B cell (primary cell): ENCODE results near the gene TSTD2.

Experiments used
- EZH2 ChIP-seq: IDR thresholded peaks from 2 replicates; pipeline ENCODE4 v1.6.1; 2012; ENCODE audit warnings: borderline replicate concordance, low read depth, mild to moderate bottlenecking, moderate library complexity, low read length; ENCODE audit not compliant: insufficient read depth, poor library complexity, severe bottlenecking
- TF ChIP-seq, protein P1 (sequence below): fragments of 200-600 bp; IDR thresholded peaks from one replicate; pipeline ENCODE4 v1.8.0; 2022; ENCODE audit warnings: antibody characterized with exemption, mild to moderate bottlenecking

DNA sequence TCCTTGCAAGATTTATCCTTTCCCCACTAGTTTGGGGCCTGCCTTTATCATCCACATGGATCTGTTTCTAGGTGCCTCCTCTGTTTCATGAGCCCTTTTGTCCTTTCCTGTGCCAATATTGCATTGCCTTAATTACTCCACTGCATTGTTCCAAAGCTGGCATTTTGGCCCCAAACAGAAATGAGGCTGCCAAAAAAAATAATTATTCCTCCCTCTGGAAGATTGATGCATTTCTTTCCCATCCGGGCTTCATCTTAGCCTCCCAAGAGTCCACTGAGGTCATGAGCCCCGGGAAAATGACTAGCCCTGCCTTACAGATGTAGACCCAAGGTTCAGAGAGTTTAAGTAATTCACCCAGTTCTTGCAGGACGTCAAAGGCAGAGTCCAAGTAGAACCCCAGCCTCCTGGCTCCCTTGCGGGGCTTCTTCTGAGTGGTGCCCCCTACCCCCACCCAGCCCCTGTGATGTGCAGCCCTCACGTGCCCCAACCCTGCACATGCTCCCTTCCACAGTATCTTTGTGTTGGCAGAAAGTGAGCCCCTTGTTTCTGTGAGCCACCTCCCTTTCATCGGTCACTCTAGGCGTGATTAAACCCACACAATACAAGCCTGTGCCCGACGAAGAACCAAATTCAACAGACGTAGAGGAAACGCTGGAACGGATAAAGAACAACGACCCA is 69.6 kb downstream of the TSTD2 start:
- no peak for TF ChIP-seq EZH2
- TF ChIP-seq, protein P1, sequence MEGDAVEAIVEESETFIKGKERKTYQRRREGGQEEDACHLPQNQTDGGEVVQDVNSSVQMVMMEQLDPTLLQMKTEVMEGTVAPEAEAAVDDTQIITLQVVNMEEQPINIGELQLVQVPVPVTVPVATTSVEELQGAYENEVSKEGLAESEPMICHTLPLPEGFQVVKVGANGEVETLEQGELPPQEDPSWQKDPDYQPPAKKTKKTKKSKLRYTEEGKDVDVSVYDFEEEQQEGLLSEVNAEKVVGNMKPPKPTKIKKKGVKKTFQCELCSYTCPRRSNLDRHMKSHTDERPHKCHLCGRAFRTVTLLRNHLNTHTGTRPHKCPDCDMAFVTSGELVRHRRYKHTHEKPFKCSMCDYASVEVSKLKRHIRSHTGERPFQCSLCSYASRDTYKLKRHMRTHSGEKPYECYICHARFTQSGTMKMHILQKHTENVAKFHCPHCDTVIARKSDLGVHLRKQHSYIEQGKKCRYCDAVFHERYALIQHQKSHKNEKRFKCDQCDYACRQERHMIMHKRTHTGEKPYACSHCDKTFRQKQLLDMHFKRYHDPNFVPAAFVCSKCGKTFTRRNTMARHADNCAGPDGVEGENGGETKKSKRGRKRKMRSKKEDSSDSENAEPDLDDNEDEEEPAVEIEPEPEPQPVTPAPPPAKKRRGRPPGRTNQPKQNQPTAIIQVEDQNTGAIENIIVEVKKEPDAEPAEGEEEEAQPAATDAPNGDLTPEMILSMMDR, result no peak
